Spleen (tissue), 11 donors: Measurements from ENCODE around the gene CA5A. TPM values are rescaled to one million over a fixed set of nuclear protein-coding genes. Genes with fewer than 3 reads are reported as not detected.
"Not testable (repeated sequence)": the region's sequence is repeated elsewhere in the genome, so short reads cannot be mapped to it uniquely, and the experiment has no call there.

ENCODE experiments used
- DNase-seq: peaks from one replicate; pipeline ENCODE4 v3.0.0-alpha.2; 2020
- H3K27ac ChIP-seq, 8 donors: fragments of 200-600 bp; sonication (generic) in 7 of 8; 1 replicate in 4 of 8; 2 replicates in 4 of 8; pipeline versions ENCODE4 v1.5.0 to v1.8.0; 2016 to 2021; ENCODE audit warnings: inconsistent platforms in 4 of 8, mild to moderate bottlenecking in 4 of 8, moderate library complexity in 1 of 8
- H3K27me3 ChIP-seq, 7 donors: fragments of 200-600 bp; sonication (generic) in 6 of 7; replicated peaks in 1 of 7; 1 replicate in 4 of 7; 2 replicates in 3 of 7; pipeline versions ENCODE4 v1.5.0 to v1.8.0; 2016 to 2021; ENCODE audit warnings: inconsistent platforms in 3 of 7, mild to moderate bottlenecking in 1 of 7
- H3K36me3 ChIP-seq, 6 donors: fragments of 200-600 bp; sonication (generic) in 5 of 6; 1 replicate in 4 of 6; 2 replicates in 2 of 6; pipeline versions ENCODE4 v1.5.0 to v1.8.0; 2016 to 2021; ENCODE audit warnings: inconsistent platforms in 2 of 6
- H3K4me1 ChIP-seq, 6 donors: fragments of 200-600 bp; sonication (generic) in 5 of 6; 1 replicate in 3 of 6; 2 replicates in 3 of 6; pipeline versions ENCODE4 v1.5.0 to v1.8.0; 2016 to 2021; ENCODE audit warnings: inconsistent platforms in 3 of 6
- H3K4me3 ChIP-seq, 8 donors: fragments of 200-600 bp; sonication (generic) in 7 of 8; 1 replicate in 4 of 8; 2 replicates in 4 of 8; pipeline versions ENCODE4 v1.5.0 to v1.8.0; 2016 to 2021; ENCODE audit warnings: inconsistent platforms in 4 of 8, mild to moderate bottlenecking in 4 of 8, moderate library complexity in 2 of 8
- H3K9me3 ChIP-seq, 8 donors: fragments of 200-600 bp; sonication (generic) in 7 of 8; 1 replicate in 4 of 8; 2 replicates in 4 of 8; pipeline versions ENCODE4 v1.5.0 to v1.8.0; 2016 to 2021; ENCODE audit warnings: inconsistent platforms in 4 of 8
- POLR2A ChIP-seq, 3 donors: fragments of 450-650 bp; IDR thresholded peaks; one replicate each; pipeline ENCODE4 v1.5.1; 2017; ENCODE audit warnings: antibody characterized with exemption in 3 of 3, mild to moderate bottlenecking in 1 of 3
- POLR2AphosphoS5 ChIP-seq, 3 donors: sonication (generic); formaldehyde crosslinking; IDR thresholded peaks; one replicate each; pipeline ENCODE4 v1.5.1; 2017; ENCODE audit warnings: antibody characterized with exemption in 3 of 3
- WGBS, 5 donors: extraction: QIAGEN DNeasy Blood & Tissue Kit in 3 of 5; methylation state at CpG; one replicate each; pipeline versions ENCODE4 v1.1.5 to v1.1.7; 2013 to 2018; 5-methylcytosine and 5-hydroxymethylcytosine counted together
- intact Hi-C: fragments of 100-400 bp; cut with DNase I; formaldehyde crosslinking; loops from one replicate; pipeline ENCODE4 v1.15.0; 2023; ENCODE audit warnings: low total_unique reads
- polyA plus RNA-seq, 3 donors: library from polyadenylated mRNA; stranded (reverse); fragments of 200-250 nt; gene quantifications; one replicate each; pipeline ENCODE4 v1.2.1, GENCODE V29; 2013
- total RNA-seq, 7 donors: library from RNA; depleted of rRNA in 3 of 7; stranded (reverse); fragments of >200 nt in 3 of 7; fragmentation: NEBNext Ultra II Directional in 4 of 7; extraction: Animal tissue kit (Norgen Biotek cat#: 25700) in 4 of 7; gene quantifications; one replicate each; pipeline versions ENCODE4 v1.1.0 to v1.2.1, GENCODE V29; 2016 to 2021
- TF ChIP-seq, protein P1 (sequence below), 11 experiments: fragments of 200-600 bp in 7 of 11; fragments of 450-650 bp in 4 of 11; sonication (generic) in 4 of 11; IDR thresholded peaks in 8 of 11; conservative IDR thresholded peaks in 3 of 11; 1 replicate in 7 of 11; 2 replicates in 4 of 11; pipeline versions ENCODE4 v1.4.0 to v1.8.0; 2016 to 2021; ENCODE audit warnings: antibody characterized with exemption in 11 of 11, inconsistent platforms in 4 of 11, mild to moderate bottlenecking in 1 of 11
- donor health status: healthy with polysubstance abuse.
- donor health status: DM: no; HTN: no; CAD: no; lungs with moderate emphysema.
- donor health status: DM: no; HTN: no; CAD: no.
- donor health status: Bipolar disorder and iron deficiency.
- donor health status: healthy.
- donor health status: DM: no; HTN: no; CAD: no.
- donor health status: DM: yes; HTN: yes; CAD: no.

CA5A gene
- total and polyA plus RNA-seq, 10 donors, result not detected

DNA sequence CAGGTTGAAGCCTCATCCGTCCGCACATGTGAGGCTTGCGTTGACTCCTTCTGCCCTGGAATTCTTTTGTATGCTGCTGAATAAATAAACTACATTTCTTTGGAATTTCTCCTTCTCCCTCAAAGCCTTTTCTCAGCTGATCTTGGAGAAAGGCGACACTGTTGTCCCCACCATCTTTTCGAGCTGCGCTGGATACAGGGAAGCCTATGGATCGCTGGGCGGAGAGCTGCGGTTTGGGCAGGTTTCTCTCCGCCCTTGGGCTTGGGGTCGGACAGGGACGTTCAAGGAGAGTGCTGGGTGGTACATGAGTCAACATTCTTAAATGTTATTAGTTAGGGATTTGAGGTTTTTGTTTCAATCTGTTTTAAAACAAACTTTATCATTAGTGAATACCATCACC lies 35.8 kb downstream of the CA5A start:
- H3K4me3 ChIP-seq, H3K36me3 ChIP-seq, DNase-seq, H3K27ac ChIP-seq, H3K9me3 ChIP-seq: not testable (repeated sequence)
- peaks cover 0 to 29% (median 15%) of the 10 kb centered on the region in 6 donors for H3K4me1 ChIP-seq
- WGBS, 5 donors, result 80 to 93% (median 88%) methylated on average over 12 of the region's 12 CpGs
- H3K27me3 ChIP-seq, result peaks cover 0 to 40% (median 0%) of the 10 kb centered on the region in 7 donors
- intact Hi-C loops, result loop anchor here (10.0 kb wide), 1 partner anchor 126 kb away; no protein-coding TSS in a partner anchor

DNA sequence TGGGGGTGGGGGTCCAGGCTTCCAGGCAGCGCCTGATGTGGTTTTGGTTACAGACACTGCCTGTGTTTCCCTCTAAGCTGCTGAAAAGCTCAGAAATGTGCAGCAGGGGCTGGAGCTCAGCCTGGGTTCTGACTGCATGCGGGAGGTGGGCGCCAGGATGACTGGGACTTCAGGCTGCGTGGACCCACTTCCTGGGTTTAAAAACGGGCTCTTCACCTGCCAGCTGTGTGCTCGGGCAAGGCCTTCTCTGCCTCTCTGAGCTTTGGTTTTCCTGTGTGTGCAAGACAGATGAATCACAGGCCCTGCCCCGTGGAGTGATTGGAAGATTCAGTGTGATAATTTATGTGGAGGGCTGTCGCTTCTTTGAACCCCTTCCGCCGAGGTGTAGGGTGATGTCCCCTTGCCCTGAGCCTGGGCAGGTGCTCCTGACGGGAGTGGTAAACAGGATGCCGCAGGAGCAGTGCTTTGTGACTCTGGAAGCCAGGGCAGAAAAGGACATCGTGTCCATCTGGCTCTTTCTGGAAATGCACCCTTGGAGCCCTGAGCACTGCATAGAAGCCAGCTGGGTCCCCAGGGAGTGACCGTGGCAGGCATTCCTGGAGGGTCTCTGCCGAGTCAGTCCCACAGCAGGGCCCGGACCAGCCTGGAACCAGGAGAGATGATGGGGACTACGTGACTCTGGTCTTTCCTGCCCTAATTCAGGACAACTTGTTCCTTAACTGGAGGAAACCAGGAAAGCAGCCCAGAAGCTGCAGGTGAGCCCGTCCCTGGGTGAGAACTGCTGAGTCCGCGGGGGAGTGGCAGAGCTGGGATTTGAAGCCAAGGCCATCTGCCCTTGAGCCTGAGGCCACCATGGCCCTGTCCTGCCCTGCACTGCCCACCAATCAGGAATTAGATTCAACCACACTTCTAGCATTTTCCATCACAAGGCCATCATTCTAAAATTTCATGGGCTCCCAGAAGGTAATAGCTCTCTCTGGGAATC lies 38.5 kb downstream of the CA5A start:
- H3K27me3 ChIP-seq, result peaks cover 0 to 40% (median 0%) of the 10 kb centered on the region in 7 donors
- TF ChIP-seq POLR2A (IDR thresholded peaks at IDR 0.05) (no peak), POLR2AphosphoS5 (IDR thresholded peaks at IDR 0.05) (no peak)
- TF ChIP-seq, protein P1, sequence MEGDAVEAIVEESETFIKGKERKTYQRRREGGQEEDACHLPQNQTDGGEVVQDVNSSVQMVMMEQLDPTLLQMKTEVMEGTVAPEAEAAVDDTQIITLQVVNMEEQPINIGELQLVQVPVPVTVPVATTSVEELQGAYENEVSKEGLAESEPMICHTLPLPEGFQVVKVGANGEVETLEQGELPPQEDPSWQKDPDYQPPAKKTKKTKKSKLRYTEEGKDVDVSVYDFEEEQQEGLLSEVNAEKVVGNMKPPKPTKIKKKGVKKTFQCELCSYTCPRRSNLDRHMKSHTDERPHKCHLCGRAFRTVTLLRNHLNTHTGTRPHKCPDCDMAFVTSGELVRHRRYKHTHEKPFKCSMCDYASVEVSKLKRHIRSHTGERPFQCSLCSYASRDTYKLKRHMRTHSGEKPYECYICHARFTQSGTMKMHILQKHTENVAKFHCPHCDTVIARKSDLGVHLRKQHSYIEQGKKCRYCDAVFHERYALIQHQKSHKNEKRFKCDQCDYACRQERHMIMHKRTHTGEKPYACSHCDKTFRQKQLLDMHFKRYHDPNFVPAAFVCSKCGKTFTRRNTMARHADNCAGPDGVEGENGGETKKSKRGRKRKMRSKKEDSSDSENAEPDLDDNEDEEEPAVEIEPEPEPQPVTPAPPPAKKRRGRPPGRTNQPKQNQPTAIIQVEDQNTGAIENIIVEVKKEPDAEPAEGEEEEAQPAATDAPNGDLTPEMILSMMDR (IDR thresholded peaks at IDR 0.05 in 8 of 11, conservative IDR thresholded peaks at IDR 0.05 in 3 of 11), result no peak
- WGBS, 5 donors, result 46 to 57% (median 50%) methylated on average over 14 to 20 of the region's 20 CpGs
- intact Hi-C loops, result no loop called here
- no peak overlapping the region for H3K4me3 ChIP-seq
- no peaks in the 10 kb centered on the region for H3K36me3 ChIP-seq
- peak overlapping the region in 3 of 8 donors; percentile 26 to 33 (median 30) for H3K27ac ChIP-seq
- H3K4me1 ChIP-seq, result peaks cover 0 to 37% (median 19%) of the 10 kb centered on the region in 6 donors
- no peaks in the 10 kb centered on the region for H3K9me3 ChIP-seq
- no peak for DNase-seq

DNA sequence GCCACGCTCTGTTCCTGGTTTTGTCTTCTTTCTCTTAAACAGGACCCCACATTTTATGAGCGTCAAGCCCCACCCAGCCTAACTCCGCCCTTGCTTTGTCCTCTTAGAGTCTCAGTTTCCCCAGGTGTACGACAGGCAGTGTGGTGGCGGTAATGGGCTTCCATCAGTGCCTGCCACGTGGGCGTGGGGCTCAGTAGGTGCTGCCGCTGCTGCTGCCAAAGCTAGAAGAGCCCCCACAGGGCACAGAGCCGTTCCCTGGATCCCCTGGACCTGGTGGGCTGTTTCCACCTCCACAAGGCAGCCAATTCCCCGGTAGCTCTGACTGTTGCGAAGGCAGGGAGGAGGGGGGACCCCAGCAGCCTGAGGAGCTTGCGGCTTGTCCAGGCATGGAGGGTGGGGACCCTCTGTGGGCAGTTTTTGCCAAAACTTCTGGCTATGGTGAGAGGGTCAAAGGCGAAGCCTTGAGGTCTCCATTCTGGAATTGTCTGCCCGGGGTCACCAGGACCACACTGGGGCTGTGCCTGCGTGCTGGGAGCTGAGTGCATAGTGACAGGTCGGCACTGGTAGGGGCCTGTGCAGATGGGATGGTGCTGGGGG lies 39.3 kb downstream of the CA5A start:
- H3K9me3 ChIP-seq, H3K4me3 ChIP-seq, intact Hi-C loops, DNase-seq, H3K36me3 ChIP-seq: not testable (repeated sequence)
- 80 to 84% (median 83%) methylated on average over 15 to 16 of the region's 16 CpGs for WGBS, 5 donors
- H3K4me1 ChIP-seq, result peaks cover 0 to 37% (median 19%) of the 10 kb centered on the region in 6 donors
- H3K27me3 ChIP-seq, result peaks cover 0 to 40% (median 0%) of the 10 kb centered on the region in 7 donors
- peak overlapping the region in 3 of 8 donors; percentile 26 to 33 (median 30) for H3K27ac ChIP-seq

DNA sequence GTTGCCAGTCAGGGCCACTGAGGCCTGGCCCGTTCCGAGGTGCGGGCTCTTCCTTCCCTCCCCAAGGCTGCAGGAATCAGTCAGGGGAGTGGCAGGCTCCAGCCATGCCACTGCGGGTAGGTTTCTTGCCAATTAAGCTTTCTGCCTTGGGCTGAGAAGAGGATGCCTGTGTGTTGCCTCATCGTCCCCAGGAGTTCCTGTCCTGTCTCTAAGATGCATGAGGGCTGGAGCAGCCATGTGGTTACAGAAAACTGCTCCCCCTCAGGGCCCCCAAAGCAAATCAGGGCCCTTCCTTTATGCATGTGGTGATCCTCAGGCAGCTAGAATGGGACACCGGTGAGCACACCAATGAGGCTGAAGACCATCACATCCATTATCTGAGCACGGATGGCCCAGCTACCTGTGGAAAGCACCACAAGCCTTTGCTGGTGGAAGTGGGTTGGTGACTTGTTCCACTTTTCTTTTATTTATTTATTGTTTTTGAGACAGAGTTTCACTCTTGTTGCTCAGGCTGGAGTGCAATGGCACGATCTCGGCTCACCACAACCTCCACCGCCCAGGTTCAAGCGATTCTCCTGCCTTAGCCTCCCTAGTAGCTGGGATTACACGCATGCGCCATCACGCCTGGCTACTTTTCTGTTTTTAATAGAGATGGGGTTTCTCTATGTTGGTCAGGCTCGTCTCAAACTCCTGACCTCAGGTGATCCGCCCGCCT lies 40.0 kb downstream of the CA5A start:
- H3K4me3 ChIP-seq, intact Hi-C loops, DNase-seq, H3K9me3 ChIP-seq, H3K36me3 ChIP-seq: not testable (repeated sequence)
- WGBS, 5 donors, result 64 to 75% (median 66%) methylated on average over 16 to 17 of the region's 17 CpGs
- Histone ChIP-seq H3K4me1 (peaks cover 0 to 37% (median 19%) of the 10 kb centered on the region in 6 donors), H3K27me3 (peaks cover 0 to 35% (median 0%) of the 10 kb centered on the region in 7 donors), H3K27ac (peak overlapping the region in 3 of 8 donors; percentile 26 to 48 (median 45))

DNA sequence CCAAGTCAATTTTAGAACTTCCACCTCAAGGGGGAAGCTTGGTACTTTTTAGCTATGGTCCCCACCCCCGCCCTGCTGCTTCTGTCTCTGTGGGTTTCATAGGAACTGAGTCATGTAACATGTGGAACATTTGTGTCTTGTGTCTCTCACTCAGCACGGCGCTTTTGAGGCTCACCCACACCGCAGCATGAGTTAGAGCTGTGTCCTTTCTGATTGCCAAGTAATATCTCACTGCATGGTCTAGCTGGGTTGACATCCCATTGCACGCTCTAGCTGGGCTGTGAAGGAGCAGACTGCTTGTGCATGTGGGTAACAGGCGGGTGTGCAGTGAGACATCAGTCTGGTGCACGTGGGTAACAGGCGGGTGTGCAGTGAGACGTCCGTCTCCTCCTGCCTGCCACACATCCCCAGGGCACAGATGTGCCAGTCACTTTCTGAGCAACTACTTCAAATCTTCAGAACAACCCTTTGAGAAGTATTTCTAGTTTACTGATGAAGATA lies 40.6 kb downstream of the CA5A start:
- no peak for TF ChIP-seq POLR2A (IDR thresholded peaks at IDR 0.05)
- TF ChIP-seq, protein P1 (IDR thresholded peaks at IDR 0.05 in 8 of 11, conservative IDR thresholded peaks at IDR 0.05 in 3 of 11), result no peak
- no peak for TF ChIP-seq POLR2AphosphoS5 (IDR thresholded peaks at IDR 0.05)
- intact Hi-C loops, result no loop called here
- Histone ChIP-seq H3K9me3 (no peaks in the 10 kb centered on the region), H3K27me3 (peaks cover 0 to 30% (median 0%) of the 10 kb centered on the region in 7 donors), H3K27ac (peak overlapping the region in 3 of 8 donors; percentile 26 to 48 (median 45)), H3K36me3 (no peaks in the 10 kb centered on the region), H3K4me1 (peaks cover 0 to 37% (median 19%) of the 10 kb centered on the region in 6 donors), H3K4me3 (no peak overlapping the region)
- 10 to 36% (median 31%) methylated on average over 10 of the region's 10 CpGs for WGBS, 5 donors
- no peak for DNase-seq

DNA sequence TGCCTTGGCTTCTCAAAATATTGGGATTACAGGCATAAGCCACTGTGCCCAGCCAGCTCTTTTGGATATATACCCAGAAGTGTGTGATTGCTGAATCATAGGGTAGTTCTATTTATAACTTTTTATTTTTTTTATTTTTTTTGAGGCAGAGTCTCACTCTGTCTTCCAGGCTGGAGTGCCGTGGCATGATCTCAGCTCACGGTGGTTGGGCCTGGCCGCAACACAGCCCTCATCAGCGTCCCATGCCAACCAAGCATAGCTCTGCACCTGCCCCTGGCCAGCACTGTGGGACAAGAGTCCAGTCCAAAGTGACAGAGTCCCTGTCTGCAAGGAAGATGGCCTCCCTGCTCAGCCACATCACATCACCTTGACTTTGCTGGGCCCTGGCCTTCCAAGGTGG lies 42.3 kb downstream of the CA5A start:
- 66 to 77% (median 69%) methylated on average over 4 of the region's 4 CpGs for WGBS, 5 donors
- H3K27ac ChIP-seq, result not testable (repeated sequence)

More for the DNA sequence above, 42.3 kb downstream of the CA5A start:
- Histone ChIP-seq H3K27me3 (peaks cover 0 to 23% (median 0%) of the 10 kb centered on the region in 7 donors), H3K4me1 (peaks cover 0 to 37% (median 19%) of the 10 kb centered on the region in 6 donors)
- DNase-seq, H3K4me3 ChIP-seq, H3K9me3 ChIP-seq, H3K36me3 ChIP-seq, intact Hi-C loops: not testable (repeated sequence)
